ENCODE results near the gene ZDHHC23.

Gene ZDHHC23

GRCh38 chr3:114011059-114011797 is 63.4 kb downstream of the ZDHHC23 start:
- DNase-seq: no peak

Data from activated CD4-positive, alpha-beta T cell treated with anti-CD3 and anti-CD28 coated beads, Interleukin-2, amount 50 U/mL, for 48 hours (primary cell).